Type B pancreatic cell (in vitro differentiated cells): ENCODE results near the gene MAD2L2. TPM values are rescaled to one million over a fixed set of nuclear protein-coding genes. Genes with fewer than 3 reads are reported as not detected.
A peak's percentile ranks its signal among the peaks of the same experiment; 100 is the strongest.

Experiments
- DNase-seq: peaks from one replicate; pipeline ENCODE4 v3.0.0; 2021; ENCODE audit warnings: mixed read lengths; ENCODE audit not compliant: unreplicated experiment; ENCODE audit errors: extremely low spot score
- H3K27ac Mint-ChIP-seq: 2 replicates; pipeline ENCODE4 v1.8.0; 2021; ENCODE audit warnings: mild to moderate bottlenecking, mixed read lengths
- H3K27me3 Mint-ChIP-seq: 2 replicates; pipeline ENCODE4 v1.8.0; 2021; ENCODE audit warnings: mixed read lengths
- H3K36me3 Mint-ChIP-seq: 2 replicates; pipeline ENCODE4 v1.8.0; 2021; ENCODE audit warnings: mixed read lengths
- H3K4me1 Mint-ChIP-seq: one replicate; pipeline ENCODE4 v1.8.0; 2021; ENCODE audit warnings: mixed read lengths; ENCODE audit not compliant: unreplicated experiment
- H3K4me3 Mint-ChIP-seq: 2 replicates; pipeline ENCODE4 v1.8.0; 2021; ENCODE audit warnings: mild to moderate bottlenecking, mixed read lengths
- H3K9me3 Mint-ChIP-seq: 2 replicates; pipeline ENCODE4 v1.8.0; 2021; ENCODE audit warnings: mixed read lengths
- total RNA-seq: library from RNA; stranded (reverse); gene quantifications from 2 replicates; pipeline ENCODE4 v1.2.1, GENCODE V29; 2021; ENCODE audit warnings: low replicate concordance
- TF ChIP-seq, protein P1 (sequence below): fragments of 200-600 bp; sonication (generic); conservative IDR thresholded peaks from 2 replicates; pipeline ENCODE4 v1.5.0; 2021; ENCODE audit warnings: antibody characterized with exemption, mild to moderate bottlenecking

Gene MAD2L2
- total RNA-seq, 1 donor from 2014 or later: 70.7 TPM

DNA sequence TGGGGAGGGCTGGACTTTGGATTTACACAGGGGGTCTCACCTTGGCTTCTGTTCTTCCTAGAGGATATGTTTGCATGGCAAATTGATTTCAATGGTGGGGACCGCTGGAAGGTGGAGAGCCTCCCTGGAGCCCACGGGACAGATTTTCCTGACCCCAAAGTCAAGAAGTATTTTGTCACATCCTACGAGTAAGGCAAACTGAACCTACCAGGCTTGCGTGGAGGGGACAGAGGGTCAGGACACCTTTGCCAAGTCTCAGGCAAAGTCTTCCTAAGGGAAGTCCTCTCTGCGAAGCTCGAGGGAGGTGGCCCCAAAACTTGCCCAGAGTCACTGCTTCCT, 9.8 kb downstream of the MAD2L2 start:
- Mint-ChIP-seq H3K4me3 (no peak overlapping the region), H3K27ac (no peak overlapping the region), H3K36me3 (peaks cover 4% of the 10 kb centered on the region), H3K4me1 (no peaks in the 10 kb centered on the region), H3K27me3 (no peaks in the 10 kb centered on the region), H3K9me3 (no peaks in the 10 kb centered on the region)
- TF ChIP-seq, protein P1, sequence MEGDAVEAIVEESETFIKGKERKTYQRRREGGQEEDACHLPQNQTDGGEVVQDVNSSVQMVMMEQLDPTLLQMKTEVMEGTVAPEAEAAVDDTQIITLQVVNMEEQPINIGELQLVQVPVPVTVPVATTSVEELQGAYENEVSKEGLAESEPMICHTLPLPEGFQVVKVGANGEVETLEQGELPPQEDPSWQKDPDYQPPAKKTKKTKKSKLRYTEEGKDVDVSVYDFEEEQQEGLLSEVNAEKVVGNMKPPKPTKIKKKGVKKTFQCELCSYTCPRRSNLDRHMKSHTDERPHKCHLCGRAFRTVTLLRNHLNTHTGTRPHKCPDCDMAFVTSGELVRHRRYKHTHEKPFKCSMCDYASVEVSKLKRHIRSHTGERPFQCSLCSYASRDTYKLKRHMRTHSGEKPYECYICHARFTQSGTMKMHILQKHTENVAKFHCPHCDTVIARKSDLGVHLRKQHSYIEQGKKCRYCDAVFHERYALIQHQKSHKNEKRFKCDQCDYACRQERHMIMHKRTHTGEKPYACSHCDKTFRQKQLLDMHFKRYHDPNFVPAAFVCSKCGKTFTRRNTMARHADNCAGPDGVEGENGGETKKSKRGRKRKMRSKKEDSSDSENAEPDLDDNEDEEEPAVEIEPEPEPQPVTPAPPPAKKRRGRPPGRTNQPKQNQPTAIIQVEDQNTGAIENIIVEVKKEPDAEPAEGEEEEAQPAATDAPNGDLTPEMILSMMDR: no peak
- DNase-seq: no peak

DNA sequence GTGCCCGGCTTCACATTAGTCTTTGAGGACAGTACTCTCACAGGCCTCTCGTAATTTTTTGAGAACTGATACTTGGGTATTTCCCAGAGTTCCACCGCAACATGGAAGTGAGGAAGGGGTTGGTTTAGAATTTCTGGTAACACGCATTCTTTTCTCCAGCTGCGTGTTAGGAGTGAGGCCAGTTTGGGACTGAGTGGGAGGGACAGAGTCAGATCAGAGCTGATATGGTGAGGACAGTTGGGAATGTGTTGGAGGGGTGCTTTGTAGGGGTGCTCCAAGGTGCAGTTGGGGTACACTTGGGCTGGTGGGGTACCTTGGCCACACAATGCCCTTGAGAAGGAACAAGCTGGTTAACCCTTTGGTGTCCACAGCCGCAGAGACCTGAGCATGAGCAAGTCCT, 10.2 kb downstream of the MAD2L2 start:
- TF ChIP-seq, protein P1: no peak
- Mint-ChIP-seq H3K9me3 (no peaks in the 10 kb centered on the region), H3K4me1 (no peaks in the 10 kb centered on the region), H3K4me3 (no peak overlapping the region), H3K36me3 (peaks cover 4% of the 10 kb centered on the region), H3K27me3 (no peaks in the 10 kb centered on the region), H3K27ac (no peak overlapping the region)
- DNase-seq: no peak

DNA sequence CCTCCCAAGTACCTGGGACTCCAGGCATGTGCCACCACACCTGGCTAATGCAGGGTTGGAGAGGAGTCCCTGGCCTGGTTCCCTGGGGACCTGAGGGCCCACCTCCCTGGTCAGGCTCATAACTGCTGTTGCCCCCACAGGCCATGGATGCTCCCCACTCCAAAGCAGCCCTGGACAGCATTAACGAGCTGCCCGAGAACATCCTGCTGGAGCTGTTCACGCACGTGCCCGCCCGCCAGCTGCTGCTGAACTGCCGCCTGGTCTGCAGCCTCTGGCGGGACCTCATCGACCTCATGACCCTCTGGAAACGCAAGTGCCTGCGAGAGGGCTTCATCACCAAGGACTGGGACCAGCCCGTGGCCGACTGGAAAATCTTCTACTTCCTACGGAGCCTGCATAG, 12.4 kb downstream of the MAD2L2 start:
- Mint-ChIP-seq H3K27ac (no peak overlapping the region), H3K4me1 (no peaks in the 10 kb centered on the region), H3K9me3 (no peaks in the 10 kb centered on the region), H3K27me3 (no peaks in the 10 kb centered on the region), H3K36me3 (peaks cover 4% of the 10 kb centered on the region), H3K4me3 (no peak overlapping the region)
- TF ChIP-seq, protein P1: no peak
- no peak for DNase-seq

DNA sequence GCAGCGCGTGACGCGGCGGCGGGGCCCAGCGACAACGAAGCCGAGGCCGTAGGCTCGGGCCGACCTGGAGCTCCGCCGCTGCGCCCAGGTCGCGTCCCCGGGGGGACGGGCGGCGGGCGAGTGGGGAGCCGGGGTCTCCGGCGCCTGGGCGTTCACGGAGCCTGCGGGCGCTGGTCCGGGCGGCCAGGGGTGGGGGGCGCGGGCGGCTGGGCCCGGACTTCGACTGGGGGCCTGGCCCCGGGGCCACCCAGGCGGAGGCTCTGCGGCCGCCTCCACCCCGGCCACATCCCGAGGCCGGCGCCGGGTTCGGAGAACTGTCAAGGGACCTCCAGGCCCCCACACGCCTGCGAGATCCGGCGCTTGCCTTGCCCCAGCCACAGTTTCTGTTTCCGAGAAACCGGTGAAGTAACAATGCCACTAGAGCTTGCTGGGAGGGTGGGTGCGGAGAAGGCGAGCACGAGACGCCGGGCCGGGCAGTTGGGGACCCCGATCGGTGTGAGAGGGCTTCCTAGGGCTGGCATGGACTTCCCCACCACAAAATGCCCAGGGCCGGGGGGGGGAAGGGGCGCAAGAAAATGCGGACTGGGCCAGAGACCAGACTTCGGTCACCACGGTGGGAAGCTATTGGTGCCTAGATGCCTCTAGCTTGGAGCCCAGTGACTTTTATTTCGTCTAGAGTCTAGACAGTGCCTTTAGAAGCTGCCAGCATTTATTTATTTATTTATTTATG, 16.4 kb downstream of the MAD2L2 start:
- H3K4me1 Mint-ChIP-seq: no peaks in the 10 kb centered on the region
- DNase-seq: no peak
- peak overlapping the region; percentile 85 for H3K4me3 Mint-ChIP-seq
- H3K9me3 Mint-ChIP-seq: no peaks in the 10 kb centered on the region
- TF ChIP-seq, protein P1: peak; percentile 38
- H3K27me3 Mint-ChIP-seq: no peaks in the 10 kb centered on the region
- no peak overlapping the region for H3K27ac Mint-ChIP-seq
- H3K36me3 Mint-ChIP-seq: peaks cover 4% of the 10 kb centered on the region

DNA sequence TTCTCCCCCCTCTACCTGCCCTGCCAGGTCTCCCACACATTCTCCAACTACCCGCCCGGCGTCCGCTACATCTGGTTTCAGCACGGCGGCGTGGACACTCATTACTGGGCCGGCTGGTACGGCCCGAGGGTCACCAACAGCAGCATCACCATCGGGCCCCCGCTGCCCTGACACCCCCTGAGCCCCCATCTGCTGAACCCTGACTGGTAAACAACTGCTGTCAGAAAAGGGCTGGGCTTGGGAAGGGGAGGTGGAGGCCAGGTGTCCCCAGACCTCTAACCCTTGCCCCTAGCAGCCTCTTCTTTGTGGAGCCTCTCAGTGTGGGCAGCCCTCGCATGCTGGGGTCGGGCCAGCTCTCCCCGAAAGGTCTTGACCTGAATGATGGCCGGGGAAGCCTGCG, 19.8 kb downstream of the MAD2L2 start:
- no peak for DNase-seq
- H3K27me3 Mint-ChIP-seq: no peaks in the 10 kb centered on the region
- TF ChIP-seq, protein P1: no peak
- H3K27ac Mint-ChIP-seq: no peak overlapping the region
- H3K36me3 Mint-ChIP-seq: no peaks in the 10 kb centered on the region
- H3K4me1 Mint-ChIP-seq: no peaks in the 10 kb centered on the region
- no peaks in the 10 kb centered on the region for H3K9me3 Mint-ChIP-seq
- no peak overlapping the region for H3K4me3 Mint-ChIP-seq

DNA sequence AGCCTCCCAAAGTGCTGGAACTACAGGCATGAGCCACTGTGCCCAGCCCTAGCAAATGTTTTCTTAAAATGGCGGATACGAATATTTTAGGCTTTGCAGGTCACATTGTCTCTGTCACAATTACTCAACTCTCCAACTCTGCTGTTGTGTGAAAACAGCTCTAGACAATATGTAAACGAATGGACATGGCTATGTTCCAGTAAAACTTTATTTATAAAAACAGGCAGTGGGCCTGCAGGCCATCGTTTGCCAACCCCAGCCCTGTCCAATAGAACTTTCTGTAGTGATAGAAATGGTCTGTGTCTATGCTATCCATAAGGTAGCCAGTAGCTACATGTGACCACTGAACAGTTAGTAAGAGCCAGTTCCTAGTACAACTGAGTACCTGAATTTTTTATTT, 21.2 kb downstream of the MAD2L2 start:
- TF ChIP-seq, protein P1: no peak
- H3K4me3 Mint-ChIP-seq: no peak overlapping the region

More for the DNA sequence above, 21.2 kb downstream of the MAD2L2 start:
- DNase-seq: no peak
- Mint-ChIP-seq H3K4me1 (no peaks in the 10 kb centered on the region), H3K36me3 (no peaks in the 10 kb centered on the region), H3K27me3 (no peaks in the 10 kb centered on the region), H3K27ac (no peak overlapping the region), H3K9me3 (no peaks in the 10 kb centered on the region)
